Endothelial cell of umbilical vein (primary cell): Measurements from ENCODE around the gene TMEM267. TPM values are rescaled to one million over a fixed set of nuclear protein-coding genes. Genes with fewer than 3 reads are reported as not detected.

Experiments
- BruUV-seq: library from RNA; stranded (reverse); fragments of 400-500 nt; replicated peaks from 2 replicates; lab custom pipeline; 2021; lab: Mats Ljungman, UMichigan
- CTCF ChIA-PET: fragments of 300-600, 350-600 bp; sonication (Branson Sonifier 250); formaldehyde crosslinking; loops from one replicate; lab custom pipeline; 2021; ENCODE audit warnings: antibody characterized with exemption, inconsistent platforms; lab: Charles Lee
- POLR2A ChIA-PET: fragments of 300-600, 350-600 bp; sonication (Branson Sonifier 250); formaldehyde crosslinking; loops from one replicate; lab custom pipeline; 2021; ENCODE audit warnings: antibody characterized with exemption, inconsistent platforms; lab: Charles Lee
- DNase-seq: peaks from one replicate; pipeline ENCODE4 v3.0.0-alpha.2; 2011; ENCODE audit warnings: low read depth, low spot score
- FAIRE-seq: peaks from 2 replicates; lab custom pipeline; 2011; peaks lifted over from hg19 to GRCh38; lab: Jason Lieb, UNC
- H2AFZ ChIP-seq: 2 replicates; pipeline ENCODE4 v1.6.0; 2012; ENCODE audit warnings: low read depth, low read length, control low read depth, inconsistent platforms
- H3K27ac ChIP-seq: 2 replicates; pipeline ENCODE4 v1.5.1; 2011; ENCODE audit warnings: low read depth, mild to moderate bottlenecking, control low read depth, low read length, moderate library complexity; ENCODE audit not compliant: insufficient read depth
- H3K27me3 ChIP-seq, 2 experiments: 2 replicates each; pipeline versions ENCODE4 v1.6.0 to v1.6.1; 2011; ENCODE audit warnings: low read length in 2 of 2, mixed read lengths in 1 of 2; ENCODE audit not compliant: control insufficient read depth in 2 of 2, insufficient read depth in 2 of 2
- H3K36me3 ChIP-seq, 2 experiments: 2 replicates in 1 of 2; 3 replicates in 1 of 2; pipeline ENCODE4 v1.5.1; 2011; ENCODE audit warnings: low read length in 2 of 2, mild to moderate bottlenecking in 1 of 2, moderate library complexity in 1 of 2; ENCODE audit not compliant: control insufficient read depth in 2 of 2, insufficient read depth in 2 of 2; ENCODE audit errors: extremely low read depth in 1 of 2
- H3K4me1 ChIP-seq: 3 replicates; pipeline ENCODE4 v1.5.1; 2011; ENCODE audit warnings: mild to moderate bottlenecking, low read length; ENCODE audit not compliant: control insufficient read depth, insufficient read depth; ENCODE audit errors: extremely low read depth
- H3K4me2 ChIP-seq: 2 replicates; pipeline ENCODE4 v1.6.1; 2011; ENCODE audit warnings: low read length, control low read depth, mixed read lengths; ENCODE audit not compliant: insufficient read depth
- H3K4me3 ChIP-seq, 3 experiments: fragments of 200-600 bp in 1 of 3; sonication (generic), shearing (Covaris generic) in 1 of 3; replicated peaks in 1 of 3; 2 replicates each; pipeline ENCODE4 v1.5.1; 2011 to 2016; ENCODE audit warnings: control low read depth in 3 of 3, low read length in 3 of 3, mild to moderate bottlenecking in 2 of 3, inconsistent platforms in 1 of 3, low read depth in 1 of 3, moderate library complexity in 1 of 3; ENCODE audit not compliant: insufficient read depth in 1 of 3
- H3K79me2 ChIP-seq: 2 replicates; pipeline ENCODE4 v1.6.0; 2012; ENCODE audit warnings: low read length, inconsistent platforms; ENCODE audit not compliant: control insufficient read depth, insufficient read depth
- H3K9ac ChIP-seq: replicated peaks from 2 replicates; pipeline ENCODE3; 2011; ENCODE audit warnings: low read length, control low read depth; ENCODE audit not compliant: insufficient read depth; ENCODE audit errors: extremely low read depth
- H3K9me1 ChIP-seq: replicated peaks from 3 replicates; pipeline ENCODE4 v1.6.0; 2011; ENCODE audit warnings: mild to moderate bottlenecking, low read length; ENCODE audit not compliant: control insufficient read depth, insufficient read depth; ENCODE audit errors: extremely low read depth
- H3K9me3 ChIP-seq: replicated peaks from 2 replicates; pipeline ENCODE4 v1.5.1; 2012; ENCODE audit warnings: low read length, inconsistent platforms; ENCODE audit not compliant: control insufficient read depth, insufficient read depth
- H4K20me1 ChIP-seq: replicated peaks from 2 replicates; pipeline ENCODE3; 2011; ENCODE audit warnings: mild to moderate bottlenecking, low read length; ENCODE audit not compliant: control insufficient read depth, insufficient read depth; ENCODE audit errors: extremely low read depth
- CTCF ChIP-seq, 2 donors: IDR thresholded peaks; 1 replicate in 1 of 2; 2 replicates in 1 of 2; pipeline ENCODE4 v1.5.1; 2011; ENCODE audit warnings: low read length in 2 of 2, mild to moderate bottlenecking in 2 of 2, moderate library complexity in 2 of 2, control low read depth in 1 of 2, inconsistent platforms in 1 of 2, low read depth in 1 of 2; ENCODE audit not compliant: insufficient read depth in 1 of 2; ENCODE audit errors: extremely low read depth in 1 of 2
- FOS ChIP-seq: IDR thresholded peaks from 2 replicates; pipeline ENCODE4 v1.6.1; 2011; ENCODE audit warnings: mild to moderate bottlenecking, low read length, moderate library complexity, borderline replicate concordance; ENCODE audit not compliant: insufficient read depth
- GATA2 ChIP-seq: IDR thresholded peaks from 2 replicates; pipeline ENCODE4 v1.7.0; 2011; ENCODE audit warnings: low read depth, mild to moderate bottlenecking, moderate library complexity, mixed read lengths, low read length; ENCODE audit not compliant: insufficient read length, insufficient read depth
- JUN ChIP-seq: IDR thresholded peaks from 2 replicates; pipeline ENCODE4 v1.6.1; 2011; ENCODE audit warnings: borderline replicate concordance, low read depth; ENCODE audit not compliant: insufficient read length, insufficient read depth
- MAX ChIP-seq: IDR thresholded peaks from 2 replicates; pipeline ENCODE4 v1.6.1; 2011; ENCODE audit not compliant: insufficient read depth, insufficient read length
- MYC ChIP-seq: IDR thresholded peaks from one replicate; pipeline ENCODE4 v1.6.1; 2011; ENCODE audit warnings: mild to moderate bottlenecking, low read depth, low read length
- POLR2A ChIP-seq: IDR thresholded peaks from 2 replicates; pipeline ENCODE4 v1.6.1; 2012; ENCODE audit warnings: low read depth, mild to moderate bottlenecking, control low read depth, low read length
- POLR2AphosphoS5 ChIP-seq: IDR thresholded peaks from 2 replicates; pipeline ENCODE4 v1.6.1; 2012; ENCODE audit warnings: low read depth, mild to moderate bottlenecking, control low read depth, low read length, moderate library complexity; ENCODE audit not compliant: insufficient read depth
- dilution Hi-C: fragments of 300-500 bp; cut with MboI; formaldehyde crosslinking; loops from one replicate; pipeline ENCODE4 v1.15.0; 2019; ENCODE audit warnings: low sequenced_read_pairs; ENCODE audit not compliant: extremely low pct_ligation_motif_present
- intact Hi-C: fragments of 100-400 bp; cut with micrococcal nuclease; formaldehyde crosslinking; loops from one replicate; pipeline ENCODE4 v1.10.0; 2022
- polyA plus RNA-seq, 4 experiments: library from polyadenylated mRNA; depleted of rRNA in 3 of 4; stranded (reverse) in 3 of 4; unstranded in 1 of 4; fragments of >200 nt; gene quantifications; 2 replicates each; pipeline versions ENCODE4 v1.2.1 to v1.2.3, GENCODE V29; 2011 to 2012; ENCODE audit warnings: missing spikeins in 1 of 4
- total RNA-seq: library from RNA; stranded (reverse); gene quantifications from 2 replicates; pipeline ENCODE4 v1.2.3, GENCODE V29; 2021

The TMEM267 gene
- total and polyA plus RNA-seq, 2 donors (not counting 3 experiments of a cell fraction or from before 2014, with no cell fraction given) = 5.4 to 8.6 TPM

GRCh38 chr5:43396762-43397304 is 86.8 kb downstream of the TMEM267 start:
- H3K4me1 ChIP-seq = peaks cover 6% of the 10 kb centered on the region
- ChIA-PET POLR2A (no interaction called here), CTCF (interaction anchor here (1.7 to 2.3 kb wide), 2 partner anchors 87 to 813 kb away, joined by 3 to 12 read pairs; partner anchors contain the start of gene TMEM267)
- peak; percentile 8 for FAIRE-seq
- peak overlapping the region; percentile 100 for H2AFZ ChIP-seq
- peak overlapping the region; percentile 17 for H3K9ac ChIP-seq
- H3K9me3 ChIP-seq = no peaks in the 10 kb centered on the region
- no peaks in the 10 kb centered on the region for H3K36me3 ChIP-seq
- no peak overlapping the region for H3K27ac ChIP-seq
- dilution Hi-C loops (no loop called here), intact Hi-C loops (no loop called here)
- H3K27me3 ChIP-seq = peaks cover 3% of the 10 kb centered on the region in 2 experiments
- H4K20me1 ChIP-seq = no peaks in the 10 kb centered on the region
- BruUV-seq = TSS peak; percentile 45
- TF ChIP-seq POLR2A (no peak), POLR2AphosphoS5 (no peak), MAX (no peak), CTCF (IDR thresholded peaks at IDR 0.05; ENCODE audit: extremely low read depth in 1 of 2, insufficient read depth in 1 of 2, low read depth in 1 of 2, low read length in 2 of 2) (no peak), FOS (no peak), MYC (no peak), GATA2 (no peak), JUN (no peak)
- no peaks in the 10 kb centered on the region for H3K9me1 ChIP-seq
- peak overlapping the region; percentile 93 for H3K4me2 ChIP-seq
- peak; percentile 26 for DNase-seq
- H3K79me2 ChIP-seq = no peaks in the 10 kb centered on the region
- H3K4me3 ChIP-seq = peak overlapping the region; percentile 15 to 74 (median 37)

Other genes starting within 250 kb of the TMEM267 start
- 133 and 149 TPM in 2 replicates for gene HMGCS1, start 170.5 kb downstream of the TMEM267 start, total RNA-seq
- gene HMGCS1, start 170.5 kb downstream of the TMEM267 start, polyA plus RNA-seq = 27.8 and 43.3 TPM in 2 replicates
- 0.95 and 1.8 TPM in 2 replicates for gene CCL28, start 71.5 kb downstream of the TMEM267 start, total RNA-seq
- gene CCL28, start 71.5 kb downstream of the TMEM267 start, polyA plus RNA-seq = 1.2 and 1.4 TPM in 2 replicates
- gene C5orf34, start 31.3 kb upstream of the TMEM267 start, total RNA-seq = 5.0 and 6.5 TPM in 2 replicates
- gene C5orf34, start 31.3 kb upstream of the TMEM267 start, polyA plus RNA-seq = 2.1 and 2.2 TPM in 2 replicates
- 81.6 and 90.1 TPM in 2 replicates for gene PAIP1, start 73.2 kb upstream of the TMEM267 start, total RNA-seq
- 65.3 and 69.1 TPM in 2 replicates for gene PAIP1, start 73.2 kb upstream of the TMEM267 start, polyA plus RNA-seq
- gene NNT, start 119.3 kb upstream of the TMEM267 start, total RNA-seq = 75.6 and 82.5 TPM in 2 replicates
- 34.3 and 38.2 TPM in 2 replicates for gene NNT, start 119.3 kb upstream of the TMEM267 start, polyA plus RNA-seq